Measurements from ENCODE around the gene ERMAP. TPM values are rescaled to one million over a fixed set of nuclear protein-coding genes. Genes with fewer than 3 reads are reported as not detected.

ERMAP gene
- total and polyA plus RNA-seq, 8 donors = 13.8 to 31.6 (median 29.0) TPM

DNA sequence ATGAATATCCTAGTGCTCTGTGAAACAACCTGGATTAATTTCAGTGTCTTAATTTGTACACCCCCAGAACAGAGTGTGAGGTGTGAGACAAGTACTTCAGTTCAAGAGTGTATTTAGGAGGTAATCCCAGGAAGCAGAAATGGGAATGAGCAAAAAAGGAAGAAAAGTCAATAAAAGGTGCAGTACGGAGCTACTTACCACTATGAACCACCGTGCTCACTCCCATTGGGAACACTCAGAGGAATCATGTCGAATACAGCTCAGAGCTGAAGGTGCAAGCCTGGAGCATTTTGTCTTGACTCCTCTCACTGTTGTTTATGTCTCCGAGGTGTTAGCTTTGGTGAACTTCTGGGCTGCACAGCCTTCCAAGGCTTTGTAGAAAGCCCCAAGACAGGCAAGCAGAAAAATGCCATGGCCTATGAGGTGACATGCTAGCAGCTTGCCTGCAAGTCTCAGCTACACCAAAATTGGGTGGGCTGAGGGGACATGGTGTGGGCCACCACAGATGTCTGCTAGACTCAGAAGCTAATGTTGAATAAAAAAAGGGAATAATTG is 7.6 kb downstream of the ERMAP start:
- Histone ChIP-seq H3K27me3 (no peaks in the 10 kb centered on the region), H3K36me3 (peaks cover 0 to 6% of the 10 kb centered on the region in 2 donors), H3K27ac (no peak overlapping the region), H3K4me3 (no peak overlapping the region), H3K9me3 (no peaks in the 10 kb centered on the region), H3K4me1 (peaks cover 4 to 16% of the 10 kb centered on the region in 2 donors)
- ATAC-seq (no peak), DNase-seq (no peak)
- intact Hi-C loops (cut with DNase I) = no loop called here
- TF ChIP-seq, protein P1, sequence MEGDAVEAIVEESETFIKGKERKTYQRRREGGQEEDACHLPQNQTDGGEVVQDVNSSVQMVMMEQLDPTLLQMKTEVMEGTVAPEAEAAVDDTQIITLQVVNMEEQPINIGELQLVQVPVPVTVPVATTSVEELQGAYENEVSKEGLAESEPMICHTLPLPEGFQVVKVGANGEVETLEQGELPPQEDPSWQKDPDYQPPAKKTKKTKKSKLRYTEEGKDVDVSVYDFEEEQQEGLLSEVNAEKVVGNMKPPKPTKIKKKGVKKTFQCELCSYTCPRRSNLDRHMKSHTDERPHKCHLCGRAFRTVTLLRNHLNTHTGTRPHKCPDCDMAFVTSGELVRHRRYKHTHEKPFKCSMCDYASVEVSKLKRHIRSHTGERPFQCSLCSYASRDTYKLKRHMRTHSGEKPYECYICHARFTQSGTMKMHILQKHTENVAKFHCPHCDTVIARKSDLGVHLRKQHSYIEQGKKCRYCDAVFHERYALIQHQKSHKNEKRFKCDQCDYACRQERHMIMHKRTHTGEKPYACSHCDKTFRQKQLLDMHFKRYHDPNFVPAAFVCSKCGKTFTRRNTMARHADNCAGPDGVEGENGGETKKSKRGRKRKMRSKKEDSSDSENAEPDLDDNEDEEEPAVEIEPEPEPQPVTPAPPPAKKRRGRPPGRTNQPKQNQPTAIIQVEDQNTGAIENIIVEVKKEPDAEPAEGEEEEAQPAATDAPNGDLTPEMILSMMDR (IDR thresholded peaks at IDR 0.05) = no peak

DNA sequence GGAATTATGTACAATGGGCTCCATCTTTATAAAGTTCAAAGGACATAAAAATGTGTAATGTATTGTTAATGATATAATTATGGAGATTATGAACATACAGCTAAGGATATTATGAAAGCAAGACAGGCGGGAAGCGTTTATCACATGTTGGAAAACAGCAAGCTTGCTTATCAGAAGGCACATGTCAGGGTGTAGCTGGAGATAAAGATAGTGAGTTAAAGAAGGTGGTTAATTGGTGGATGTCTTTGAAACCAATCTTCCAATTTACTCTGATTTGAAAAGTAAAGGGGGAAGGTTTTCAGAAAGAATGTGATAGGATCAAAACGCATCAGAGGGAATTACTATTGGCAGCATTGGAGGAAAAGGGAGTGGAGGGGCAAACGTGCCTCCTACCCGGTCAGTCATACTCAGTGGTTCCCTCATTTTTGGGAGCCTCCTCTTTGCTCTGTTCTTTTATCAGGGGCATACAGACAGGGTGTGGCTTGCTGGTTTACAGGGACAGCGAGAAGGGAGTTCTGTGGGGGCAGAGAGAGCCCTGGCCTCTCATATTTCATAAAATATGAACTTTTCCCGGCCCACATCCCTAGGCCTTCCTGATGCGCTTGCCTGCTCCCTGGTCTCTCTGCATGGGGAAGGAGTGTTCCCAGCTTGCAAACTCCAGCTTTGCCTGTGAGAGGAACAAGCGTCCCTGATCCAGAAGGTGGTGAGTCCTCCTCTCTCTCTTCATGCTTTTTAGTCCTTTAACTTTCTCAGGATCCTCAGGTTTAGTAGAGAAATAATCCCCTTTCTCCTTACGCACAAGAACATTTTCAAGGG is 8.3 kb downstream of the ERMAP start:
- intact Hi-C loops (cut with DNase I) = no loop called here
- Histone ChIP-seq H3K9me3 (no peaks in the 10 kb centered on the region), H3K27me3 (no peaks in the 10 kb centered on the region), H3K36me3 (peaks cover 0 to 8% of the 10 kb centered on the region in 2 donors), H3K27ac (no peak overlapping the region), H3K4me1 (peaks cover 4 to 15% of the 10 kb centered on the region in 2 donors), H3K4me3 (no peak overlapping the region)
- TF ChIP-seq, protein P1 (IDR thresholded peaks at IDR 0.05) = no peak
- no peak for DNase-seq
- ATAC-seq = no peak

DNA sequence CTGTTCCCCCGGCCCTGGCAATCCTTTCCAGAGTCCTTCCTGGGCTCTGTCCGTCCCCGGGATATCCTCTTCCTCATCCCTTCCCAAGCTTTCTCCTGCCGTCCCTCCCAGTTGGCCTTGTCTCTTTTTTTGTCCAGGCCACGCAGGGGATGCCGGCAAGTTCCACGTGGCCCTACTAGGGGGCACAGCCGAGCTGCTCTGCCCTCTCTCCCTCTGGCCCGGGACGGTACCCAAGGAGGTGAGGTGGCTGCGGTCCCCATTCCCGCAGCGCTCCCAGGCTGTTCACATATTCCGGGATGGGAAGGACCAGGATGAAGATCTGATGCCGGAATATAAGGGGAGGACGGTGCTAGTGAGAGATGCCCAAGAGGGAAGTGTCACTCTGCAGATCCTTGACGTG is 13.7 kb downstream of the ERMAP start:
- TF ChIP-seq, protein P1 (IDR thresholded peaks at IDR 0.05) = no peak
- ATAC-seq (no peak), DNase-seq (no peak)
- Histone ChIP-seq H3K27ac (no peak overlapping the region), H3K27me3 (no peaks in the 10 kb centered on the region), H3K4me3 (no peak overlapping the region), H3K4me1 (no peaks in the 10 kb centered on the region), H3K36me3 (peaks cover 0 to 22% of the 10 kb centered on the region in 2 donors), H3K9me3 (no peaks in the 10 kb centered on the region)
- intact Hi-C loops (cut with DNase I) = no loop called here

DNA sequence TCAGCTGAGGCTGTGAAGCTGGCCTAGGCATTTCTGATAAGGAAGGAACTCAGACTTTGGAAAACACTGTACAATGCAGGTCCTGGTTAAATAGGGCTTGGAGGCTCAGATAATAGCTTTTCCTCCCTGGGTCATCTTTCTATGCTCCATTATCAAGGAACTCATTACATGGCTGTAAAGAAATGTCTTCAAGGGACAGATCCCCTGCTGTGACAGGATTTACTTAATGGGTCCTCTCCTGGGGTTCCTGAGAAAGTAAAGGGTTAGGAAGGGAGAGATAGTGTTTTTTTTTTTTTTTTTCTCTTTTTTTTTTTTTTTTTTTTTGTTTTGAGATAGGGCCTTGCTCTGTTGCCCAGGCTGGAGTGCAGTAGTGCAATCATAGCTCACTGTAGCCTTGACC is 14.4 kb downstream of the ERMAP start:
- DNase-seq = no peak
- no peak for ATAC-seq
- no peaks in the 10 kb centered on the region for H3K4me1 ChIP-seq
- TF ChIP-seq, protein P1 (IDR thresholded peaks at IDR 0.05) = no peak
- no peaks in the 10 kb centered on the region for H3K9me3 ChIP-seq
- H3K27ac ChIP-seq = no peak overlapping the region
- peaks cover 0 to 22% of the 10 kb centered on the region in 2 donors for H3K36me3 ChIP-seq
- no peaks in the 10 kb centered on the region for H3K27me3 ChIP-seq
- intact Hi-C loops (cut with DNase I) = no loop called here
- H3K4me3 ChIP-seq = no peak overlapping the region

DNA sequence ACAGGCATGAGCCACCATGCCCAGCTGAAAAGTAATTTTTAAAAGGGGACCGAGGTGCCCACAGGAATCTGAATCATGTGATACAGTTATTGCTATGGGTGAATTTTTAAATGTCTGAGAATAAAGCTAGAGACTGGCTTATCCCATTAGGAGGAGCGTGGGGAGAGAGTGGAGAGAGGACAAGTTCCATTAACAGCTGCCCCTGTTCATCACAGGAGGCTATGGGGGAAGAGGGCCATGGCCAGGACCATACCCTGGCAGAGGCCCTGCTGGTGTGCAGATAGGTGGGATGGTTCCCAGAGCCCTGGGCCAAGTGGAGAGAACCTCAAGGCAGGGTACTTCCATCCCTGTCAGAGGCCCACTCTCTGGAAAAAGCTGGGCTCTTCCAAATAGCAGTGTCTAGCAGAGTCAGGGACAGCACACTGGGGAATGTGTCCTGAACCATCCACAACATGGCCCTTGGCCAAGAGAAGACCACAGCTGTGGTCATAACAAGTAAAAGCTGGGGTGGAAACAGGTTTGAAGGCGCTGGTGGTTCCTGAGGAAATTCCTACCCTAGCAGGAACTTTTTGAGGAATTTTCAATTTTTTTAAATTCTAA is 15.8 kb downstream of the ERMAP start:
- ATAC-seq (no peak), DNase-seq (no peak)
- no peaks in the 10 kb centered on the region for H3K27me3 ChIP-seq
- peaks cover 0 to 4% of the 10 kb centered on the region in 2 donors for H3K4me1 ChIP-seq
- TF ChIP-seq, protein P1 (IDR thresholded peaks at IDR 0.05) = no peak
- intact Hi-C loops (cut with DNase I) = no loop called here
- H3K36me3 ChIP-seq = peaks cover 0 to 28% of the 10 kb centered on the region in 2 donors
- no peak overlapping the region for H3K27ac ChIP-seq
- H3K4me3 ChIP-seq = no peak overlapping the region
- H3K9me3 ChIP-seq = no peaks in the 10 kb centered on the region
